IMR-90 (cell line): Measurements from ENCODE around the gene SLC25A12.

Experiments
- BHLHE40 ChIP-seq: fragments of 150-350 bp; IDR thresholded peaks from 2 replicates; pipeline ENCODE4 v1.6.1; 2016; ENCODE audit warnings: mild to moderate bottlenecking, low read depth, low read length
- CEBPB ChIP-seq: IDR thresholded peaks from 2 replicates; pipeline ENCODE4 v1.6.1; 2012; ENCODE audit warnings: low read depth, low read length, improper control_type of control experiment
- FOS ChIP-seq: fragments of 150-350 bp; IDR thresholded peaks from 2 replicates; pipeline ENCODE4 v1.6.1; 2016; ENCODE audit warnings: low read depth, low read length
- MXI1 ChIP-seq: IDR thresholded peaks from 2 replicates; pipeline ENCODE4 v1.6.1; 2012; ENCODE audit warnings: low read depth, mild to moderate bottlenecking, low read length, moderate library complexity, borderline replicate concordance
- NFE2L2 ChIP-seq: fragments of 150-350 bp; IDR thresholded peaks from 2 replicates; pipeline ENCODE4 v1.6.1; 2016; ENCODE audit warnings: low read depth, mild to moderate bottlenecking, low read length
- POLR2A ChIP-seq: IDR thresholded peaks from 2 replicates; pipeline ENCODE4 v1.6.1; 2012; ENCODE audit warnings: mild to moderate bottlenecking, low read depth, low read length
- RAD21 ChIP-seq: IDR thresholded peaks from 2 replicates; pipeline ENCODE4 v1.6.1; 2012; ENCODE audit warnings: low read length, improper control_type of control experiment
- RFX5 ChIP-seq: IDR thresholded peaks from 2 replicates; pipeline ENCODE4 v1.8.0; 2012; ENCODE audit warnings: low read depth, mild to moderate bottlenecking, low read length, moderate library complexity
- SMC3 ChIP-seq: fragments of 150-350 bp; IDR thresholded peaks from 2 replicates; pipeline ENCODE4 v1.6.1; 2016; ENCODE audit warnings: low read depth, mild to moderate bottlenecking, antibody characterized with exemption, low read length, moderate library complexity
- TF ChIP-seq, protein P1 (sequence below): conservative IDR thresholded peaks from 2 replicates; pipeline ENCODE4 v1.5.1; 2012; ENCODE audit warnings: mild to moderate bottlenecking, low read depth, low read length, improper control_type of control experiment
- TF ChIP-seq, protein P2 (sequence below): fragments of 150-350 bp; IDR thresholded peaks from 2 replicates; pipeline ENCODE4 v1.6.1; 2016; ENCODE audit warnings: low read depth, mild to moderate bottlenecking, low read length, moderate library complexity, borderline replicate concordance

DNA sequence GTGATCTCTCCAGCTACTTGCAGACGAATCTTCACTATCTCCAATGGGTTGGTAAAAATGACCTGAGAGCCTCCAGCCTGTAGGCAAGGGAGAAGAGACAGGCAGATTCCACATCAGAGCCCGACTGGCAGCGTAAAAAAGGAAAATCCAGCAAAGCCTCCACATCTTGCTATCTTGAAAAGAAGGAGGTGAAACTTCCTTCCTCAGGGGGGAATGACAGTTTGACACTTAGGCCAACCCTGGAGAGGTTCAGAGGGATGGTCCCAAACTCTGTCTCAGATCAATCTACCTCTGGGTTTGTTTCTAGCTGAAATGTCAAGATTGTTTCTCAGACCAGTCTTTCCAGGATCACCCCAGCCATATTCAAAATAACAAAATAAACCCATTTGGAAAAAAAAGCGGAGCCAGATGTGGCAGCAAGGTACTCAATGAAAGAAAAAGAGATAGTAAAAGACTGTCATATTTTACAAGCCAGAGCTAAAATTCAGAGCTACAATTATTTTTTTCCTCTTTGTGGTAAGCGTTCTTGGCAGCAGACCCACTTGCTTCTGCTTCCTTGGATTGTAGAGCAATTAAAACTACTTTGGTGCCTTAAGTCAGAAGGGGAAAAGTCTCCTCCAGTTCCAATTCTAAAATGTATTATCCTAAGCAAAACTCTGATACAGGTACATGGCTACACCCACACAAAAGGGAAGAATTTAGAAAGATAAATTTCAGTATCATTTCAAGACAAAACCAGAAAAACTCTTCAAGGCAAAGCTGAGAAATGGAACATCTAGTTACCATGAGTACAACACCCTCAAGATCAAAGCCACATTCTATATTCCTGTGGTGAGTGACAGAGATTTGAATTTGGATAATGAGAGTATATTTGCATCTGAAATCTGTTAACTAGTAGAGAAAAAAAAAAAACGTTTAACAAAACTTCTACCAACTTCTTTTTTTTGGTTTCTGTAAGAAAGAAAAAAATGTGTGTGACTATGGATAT is 100.1 kb downstream of the SLC25A12 start:
- TF ChIP-seq POLR2A = no peak
- no peak for TF ChIP-seq MXI1
- TF ChIP-seq, protein P1, sequence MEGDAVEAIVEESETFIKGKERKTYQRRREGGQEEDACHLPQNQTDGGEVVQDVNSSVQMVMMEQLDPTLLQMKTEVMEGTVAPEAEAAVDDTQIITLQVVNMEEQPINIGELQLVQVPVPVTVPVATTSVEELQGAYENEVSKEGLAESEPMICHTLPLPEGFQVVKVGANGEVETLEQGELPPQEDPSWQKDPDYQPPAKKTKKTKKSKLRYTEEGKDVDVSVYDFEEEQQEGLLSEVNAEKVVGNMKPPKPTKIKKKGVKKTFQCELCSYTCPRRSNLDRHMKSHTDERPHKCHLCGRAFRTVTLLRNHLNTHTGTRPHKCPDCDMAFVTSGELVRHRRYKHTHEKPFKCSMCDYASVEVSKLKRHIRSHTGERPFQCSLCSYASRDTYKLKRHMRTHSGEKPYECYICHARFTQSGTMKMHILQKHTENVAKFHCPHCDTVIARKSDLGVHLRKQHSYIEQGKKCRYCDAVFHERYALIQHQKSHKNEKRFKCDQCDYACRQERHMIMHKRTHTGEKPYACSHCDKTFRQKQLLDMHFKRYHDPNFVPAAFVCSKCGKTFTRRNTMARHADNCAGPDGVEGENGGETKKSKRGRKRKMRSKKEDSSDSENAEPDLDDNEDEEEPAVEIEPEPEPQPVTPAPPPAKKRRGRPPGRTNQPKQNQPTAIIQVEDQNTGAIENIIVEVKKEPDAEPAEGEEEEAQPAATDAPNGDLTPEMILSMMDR = no peak
- no peak for TF ChIP-seq SMC3
- TF ChIP-seq CEBPB = no peak
- no peak for TF ChIP-seq BHLHE40
- TF ChIP-seq, protein P2, sequence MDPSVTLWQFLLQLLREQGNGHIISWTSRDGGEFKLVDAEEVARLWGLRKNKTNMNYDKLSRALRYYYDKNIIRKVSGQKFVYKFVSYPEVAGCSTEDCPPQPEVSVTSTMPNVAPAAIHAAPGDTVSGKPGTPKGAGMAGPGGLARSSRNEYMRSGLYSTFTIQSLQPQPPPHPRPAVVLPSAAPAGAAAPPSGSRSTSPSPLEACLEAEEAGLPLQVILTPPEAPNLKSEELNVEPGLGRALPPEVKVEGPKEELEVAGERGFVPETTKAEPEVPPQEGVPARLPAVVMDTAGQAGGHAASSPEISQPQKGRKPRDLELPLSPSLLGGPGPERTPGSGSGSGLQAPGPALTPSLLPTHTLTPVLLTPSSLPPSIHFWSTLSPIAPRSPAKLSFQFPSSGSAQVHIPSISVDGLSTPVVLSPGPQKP = no peak
- no peak for TF ChIP-seq RAD21
- TF ChIP-seq FOS = no peak
- no peak for TF ChIP-seq RFX5
- TF ChIP-seq NFE2L2 = no peak
